Mammary epithelial cell (primary cell): Measurements from ENCODE around the gene PRSS21.

Experiments
- EZH2 ChIP-seq: IDR thresholded peaks from 2 replicates; pipeline ENCODE4 v1.6.1; 2012; ENCODE audit warnings: low read length, inconsistent platforms, borderline replicate concordance
- TF ChIP-seq, protein P1 (sequence below), 2 donors: IDR thresholded peaks in 1 of 2; conservative IDR thresholded peaks in 1 of 2; 2 replicates each; pipeline ENCODE4 v1.5.1; 2011 to 2012; ENCODE audit warnings: inconsistent platforms in 2 of 2, low read length in 2 of 2, mild to moderate bottlenecking in 2 of 2, control low read depth in 1 of 2, low read depth in 1 of 2; ENCODE audit not compliant: insufficient read depth in 1 of 2; ENCODE audit errors: extremely low read depth in 1 of 2

DNA sequence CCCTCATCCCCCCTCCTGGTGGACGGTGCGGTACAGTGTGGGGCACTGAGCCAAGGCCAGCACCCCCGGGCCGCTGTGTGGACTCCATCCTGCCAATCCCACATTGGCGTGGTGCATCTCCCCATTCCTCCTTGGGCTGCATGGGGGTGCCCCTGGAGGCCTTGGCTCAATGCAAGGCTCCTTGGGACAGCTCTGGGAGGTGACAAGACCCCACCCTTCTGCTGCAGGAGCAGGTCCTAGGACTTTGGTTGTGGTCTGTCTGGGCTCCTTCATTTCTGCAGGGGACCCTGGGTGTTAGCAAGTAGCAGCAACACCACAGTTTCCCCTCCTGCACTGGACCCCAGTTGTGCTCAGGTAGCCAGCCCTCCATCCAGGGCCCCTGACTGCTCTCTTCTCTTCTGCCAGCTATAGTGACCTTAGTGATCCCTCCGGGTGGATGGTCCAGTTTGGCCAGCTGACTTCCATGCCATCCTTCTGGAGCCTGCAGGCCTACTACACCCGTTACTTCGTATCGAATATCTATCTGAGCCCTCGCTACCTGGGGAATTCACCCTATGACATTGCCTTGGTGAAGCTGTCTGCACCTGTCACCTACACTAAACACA lies 1.3 kb downstream of the PRSS21 start:
- TF ChIP-seq, protein P1, sequence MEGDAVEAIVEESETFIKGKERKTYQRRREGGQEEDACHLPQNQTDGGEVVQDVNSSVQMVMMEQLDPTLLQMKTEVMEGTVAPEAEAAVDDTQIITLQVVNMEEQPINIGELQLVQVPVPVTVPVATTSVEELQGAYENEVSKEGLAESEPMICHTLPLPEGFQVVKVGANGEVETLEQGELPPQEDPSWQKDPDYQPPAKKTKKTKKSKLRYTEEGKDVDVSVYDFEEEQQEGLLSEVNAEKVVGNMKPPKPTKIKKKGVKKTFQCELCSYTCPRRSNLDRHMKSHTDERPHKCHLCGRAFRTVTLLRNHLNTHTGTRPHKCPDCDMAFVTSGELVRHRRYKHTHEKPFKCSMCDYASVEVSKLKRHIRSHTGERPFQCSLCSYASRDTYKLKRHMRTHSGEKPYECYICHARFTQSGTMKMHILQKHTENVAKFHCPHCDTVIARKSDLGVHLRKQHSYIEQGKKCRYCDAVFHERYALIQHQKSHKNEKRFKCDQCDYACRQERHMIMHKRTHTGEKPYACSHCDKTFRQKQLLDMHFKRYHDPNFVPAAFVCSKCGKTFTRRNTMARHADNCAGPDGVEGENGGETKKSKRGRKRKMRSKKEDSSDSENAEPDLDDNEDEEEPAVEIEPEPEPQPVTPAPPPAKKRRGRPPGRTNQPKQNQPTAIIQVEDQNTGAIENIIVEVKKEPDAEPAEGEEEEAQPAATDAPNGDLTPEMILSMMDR (conservative IDR thresholded peaks at IDR 0.05 in 1 of 2, IDR thresholded peaks at IDR 0.05 in 1 of 2; ENCODE audit: extremely low read depth in 1 of 2, insufficient read depth in 1 of 2, low read depth in 1 of 2, low read length in 2 of 2) = no peak
- no peak for TF ChIP-seq EZH2
